Measurements from ENCODE around the gene RAB23. TPM values are rescaled to one million over a fixed set of nuclear protein-coding genes. Genes with fewer than 3 reads are reported as not detected.
"Not testable (repeated sequence)": the region's sequence is repeated elsewhere in the genome, so short reads cannot be mapped to it uniquely, and the experiment has no call there.

The RAB23 gene
- total RNA-seq, 1 donor from 2014 or later = 13.7 TPM

DNA sequence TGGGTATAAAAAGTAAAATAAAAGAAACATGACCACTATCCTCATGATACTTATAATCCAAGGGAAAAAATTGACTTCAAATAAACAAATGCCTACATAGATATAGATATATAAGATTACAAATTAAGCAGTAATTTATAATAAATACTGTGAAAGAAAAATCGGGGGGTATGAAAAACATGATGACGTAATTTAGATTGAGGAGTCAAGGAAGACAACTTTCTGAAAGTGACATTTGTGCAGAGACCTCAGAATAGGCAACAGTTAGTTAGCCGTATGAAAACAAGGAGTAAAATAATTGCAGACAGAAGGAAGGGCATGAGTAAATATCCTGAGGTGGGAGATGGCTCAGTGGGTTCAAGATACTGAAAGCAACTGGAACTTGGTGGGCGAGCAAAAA lies 28.2 kb upstream of the RAB23 start:
- TF ChIP-seq, protein P1, sequence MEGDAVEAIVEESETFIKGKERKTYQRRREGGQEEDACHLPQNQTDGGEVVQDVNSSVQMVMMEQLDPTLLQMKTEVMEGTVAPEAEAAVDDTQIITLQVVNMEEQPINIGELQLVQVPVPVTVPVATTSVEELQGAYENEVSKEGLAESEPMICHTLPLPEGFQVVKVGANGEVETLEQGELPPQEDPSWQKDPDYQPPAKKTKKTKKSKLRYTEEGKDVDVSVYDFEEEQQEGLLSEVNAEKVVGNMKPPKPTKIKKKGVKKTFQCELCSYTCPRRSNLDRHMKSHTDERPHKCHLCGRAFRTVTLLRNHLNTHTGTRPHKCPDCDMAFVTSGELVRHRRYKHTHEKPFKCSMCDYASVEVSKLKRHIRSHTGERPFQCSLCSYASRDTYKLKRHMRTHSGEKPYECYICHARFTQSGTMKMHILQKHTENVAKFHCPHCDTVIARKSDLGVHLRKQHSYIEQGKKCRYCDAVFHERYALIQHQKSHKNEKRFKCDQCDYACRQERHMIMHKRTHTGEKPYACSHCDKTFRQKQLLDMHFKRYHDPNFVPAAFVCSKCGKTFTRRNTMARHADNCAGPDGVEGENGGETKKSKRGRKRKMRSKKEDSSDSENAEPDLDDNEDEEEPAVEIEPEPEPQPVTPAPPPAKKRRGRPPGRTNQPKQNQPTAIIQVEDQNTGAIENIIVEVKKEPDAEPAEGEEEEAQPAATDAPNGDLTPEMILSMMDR (IDR thresholded peaks at IDR 0.05) = no peak
- Histone ChIP-seq H3K4me3 (no peak overlapping the region), H3K9me3 (no peaks in the 10 kb centered on the region), H3K27ac (no peak overlapping the region), H3K4me1 (no peaks in the 10 kb centered on the region), H3K27me3 (no peaks in the 10 kb centered on the region), H3K36me3 (no peaks in the 10 kb centered on the region)
- no peak for DNase-seq
- intact Hi-C loops (cut with DNase I) = no loop called here
- ATAC-seq = no peak

DNA sequence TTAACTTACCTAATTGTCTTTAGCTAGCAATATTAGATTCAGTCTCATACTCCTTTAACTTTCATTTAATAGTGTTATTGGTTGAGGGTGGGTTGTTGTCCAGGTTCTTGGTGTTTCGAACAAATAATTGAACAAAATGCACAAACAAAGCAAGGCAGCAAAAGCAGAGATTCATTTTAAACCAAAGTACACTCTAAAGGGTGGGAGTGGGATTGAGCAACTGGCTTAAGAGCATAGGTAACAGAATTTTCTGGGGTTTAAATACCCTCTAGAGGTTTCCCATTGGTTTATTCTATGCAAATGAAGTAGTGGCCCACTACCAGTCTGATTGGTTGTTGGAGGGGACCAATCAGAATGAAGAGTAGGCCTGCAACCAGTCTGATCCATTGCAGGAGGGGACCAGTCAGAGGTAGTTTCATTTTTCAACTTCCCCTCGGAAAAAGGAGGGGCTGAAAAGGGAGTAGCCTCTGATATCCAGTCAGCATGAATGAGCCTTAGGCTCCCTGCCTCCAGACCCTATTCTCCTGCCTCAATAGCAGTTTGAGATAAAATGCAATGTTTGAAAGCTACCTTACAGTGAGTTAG lies 26.3 kb upstream of the RAB23 start:
- no peak overlapping the region for H3K27ac ChIP-seq
- intact Hi-C loops (cut with DNase I) = no loop called here
- DNase-seq (no peak), ATAC-seq (no peak)
- H3K9me3 ChIP-seq = no peaks in the 10 kb centered on the region
- H3K4me1 ChIP-seq = no peaks in the 10 kb centered on the region
- no peak overlapping the region for H3K4me3 ChIP-seq
- H3K36me3 ChIP-seq = no peaks in the 10 kb centered on the region
- TF ChIP-seq, protein P1 (IDR thresholded peaks at IDR 0.05) = no peak
- no peaks in the 10 kb centered on the region for H3K27me3 ChIP-seq

DNA sequence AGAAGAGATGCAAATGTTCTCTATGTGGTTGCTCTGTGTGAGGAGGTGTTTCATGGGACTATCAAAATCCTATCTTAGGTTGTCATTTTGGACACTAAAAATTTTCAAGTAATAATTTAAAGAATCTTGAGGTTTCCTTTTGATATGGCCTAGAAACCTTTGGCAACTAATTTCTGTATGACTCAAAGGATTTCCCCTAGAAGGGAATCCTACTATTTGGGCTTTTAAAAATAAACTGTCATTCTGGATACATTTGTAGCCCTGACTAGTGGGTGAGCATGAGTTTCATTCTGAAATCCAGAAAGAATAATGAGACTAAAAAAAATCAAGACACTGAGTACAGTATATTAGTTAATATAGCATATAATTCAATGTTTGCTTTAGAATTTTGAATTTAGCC lies 25.5 kb upstream of the RAB23 start:
- intact Hi-C loops (cut with DNase I) = no loop called here
- DNase-seq (no peak), ATAC-seq (no peak)
- Histone ChIP-seq H3K36me3 (no peaks in the 10 kb centered on the region), H3K27me3 (no peaks in the 10 kb centered on the region), H3K27ac (no peak overlapping the region), H3K4me1 (no peaks in the 10 kb centered on the region), H3K9me3 (no peaks in the 10 kb centered on the region), H3K4me3 (no peak overlapping the region)
- TF ChIP-seq, protein P1 (IDR thresholded peaks at IDR 0.05) = no peak

DNA sequence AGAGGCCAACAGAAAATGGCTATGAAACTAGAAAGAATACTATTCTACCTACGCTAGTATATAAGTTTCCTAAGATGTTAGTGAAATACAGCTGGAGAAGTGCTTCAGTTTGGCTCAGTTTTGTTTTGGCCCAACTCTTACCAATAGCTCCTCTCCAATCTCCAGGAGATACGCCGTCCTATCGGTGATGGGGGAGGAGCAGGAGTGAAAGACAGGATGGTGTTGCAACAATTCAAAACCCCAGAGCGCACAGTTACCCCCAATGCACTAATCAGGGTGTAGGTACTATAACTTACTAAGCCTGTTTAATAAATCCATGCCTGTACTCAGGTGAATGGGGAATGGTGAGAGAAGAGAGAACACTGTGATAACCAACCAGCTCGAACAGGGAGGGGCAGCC lies 24.2 kb upstream of the RAB23 start:
- no peaks in the 10 kb centered on the region for H3K4me1 ChIP-seq
- intact Hi-C loops (cut with DNase I) = no loop called here
- TF ChIP-seq, protein P1 (IDR thresholded peaks at IDR 0.05) = no peak
- H3K27ac ChIP-seq = no peak overlapping the region
- no peak for ATAC-seq
- DNase-seq = no peak
- H3K27me3 ChIP-seq = no peaks in the 10 kb centered on the region
- no peaks in the 10 kb centered on the region for H3K36me3 ChIP-seq
- H3K4me3 ChIP-seq = no peak overlapping the region
- no peaks in the 10 kb centered on the region for H3K9me3 ChIP-seq

DNA sequence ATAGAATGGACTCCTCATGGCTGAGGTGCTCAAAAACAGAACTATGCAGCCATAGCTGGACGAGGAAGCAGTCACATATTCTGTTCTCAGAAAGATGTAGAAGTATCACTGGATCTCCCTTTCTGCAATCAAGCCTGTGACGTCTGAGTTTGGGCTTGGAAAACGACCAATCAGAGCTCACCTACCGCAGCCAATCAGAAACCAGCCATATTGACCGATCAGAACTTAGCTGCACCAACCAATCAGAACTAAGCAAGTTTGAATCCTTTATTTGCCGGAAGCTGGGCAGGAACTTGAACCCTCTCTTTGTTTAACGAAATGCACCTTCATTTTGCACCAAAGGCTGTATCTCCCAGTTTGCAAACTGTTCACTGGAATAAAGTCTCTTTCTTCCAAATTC lies 21.8 kb upstream of the RAB23 start:
- Histone ChIP-seq H3K27ac (no peak overlapping the region), H3K4me1 (no peaks in the 10 kb centered on the region), H3K36me3 (no peaks in the 10 kb centered on the region), H3K4me3 (no peak overlapping the region), H3K27me3 (no peaks in the 10 kb centered on the region), H3K9me3 (no peaks in the 10 kb centered on the region)
- intact Hi-C loops (cut with DNase I) = no loop called here
- no peak for DNase-seq
- no peak for ATAC-seq
- TF ChIP-seq, protein P1 (IDR thresholded peaks at IDR 0.05) = no peak

DNA sequence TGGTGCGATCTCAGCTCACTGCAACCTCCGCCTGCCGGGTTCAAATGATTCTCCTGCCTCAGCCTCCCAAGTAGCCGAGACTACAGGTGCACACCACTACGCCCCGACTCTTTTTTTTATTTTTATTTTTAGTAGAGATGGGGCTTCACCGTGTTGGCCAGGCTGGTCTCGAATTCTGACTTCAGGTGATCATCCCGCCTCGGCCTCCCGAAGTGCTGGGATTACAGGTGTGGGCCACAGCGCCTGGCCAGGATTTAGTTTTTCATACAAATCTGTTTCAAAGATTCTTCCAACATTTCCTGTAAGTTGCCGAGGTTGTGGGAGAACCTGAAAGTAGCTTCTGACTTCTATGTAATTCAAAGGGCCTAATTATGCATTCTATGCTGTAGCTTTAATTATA lies 21.4 kb upstream of the RAB23 start:
- DNase-seq; H3K27ac ChIP-seq; H3K4me1 ChIP-seq; ATAC-seq; intact Hi-C loops (cut with DNase I); H3K36me3 ChIP-seq; H3K9me3 ChIP-seq; H3K4me3 ChIP-seq; H3K27me3 ChIP-seq: not testable (repeated sequence)
